GM12892 (cell line): ENCODE data around the gene FAM13A.

Experiments used
- POLR2A ChIP-seq: IDR thresholded peaks from 2 replicates; pipeline ENCODE4 v1.6.1; 2011; ENCODE audit warnings: low read depth, low read length, control low read depth
- POLR2AphosphoS5 ChIP-seq: IDR thresholded peaks from 2 replicates; pipeline ENCODE4 v1.6.1; 2011; ENCODE audit warnings: low read depth, low read length, control low read depth

DNA sequence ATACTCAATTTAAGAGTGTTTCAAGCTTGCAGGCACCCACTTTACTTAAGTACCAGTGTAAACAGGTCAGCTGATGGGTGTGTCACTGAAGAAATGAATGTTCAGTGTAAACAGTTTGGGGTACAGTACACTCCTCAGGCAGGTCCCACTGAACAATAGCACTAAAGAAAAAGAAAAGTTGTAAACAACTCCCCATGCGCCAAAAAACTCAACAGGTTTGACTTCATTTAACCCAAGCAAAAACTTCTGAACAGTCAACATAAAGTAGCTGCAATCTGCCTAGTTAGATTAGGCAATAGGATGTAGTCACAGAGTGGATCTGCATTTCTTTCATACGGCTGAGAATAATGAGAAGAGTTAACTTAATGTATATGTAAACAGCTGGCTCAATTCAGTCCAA is 93.2 kb downstream of the FAM13A start:
- TF ChIP-seq POLR2A (no peak), POLR2AphosphoS5 (no peak)
